ENCODE measurements around the gene CD22. TPM values are rescaled to one million over a fixed set of nuclear protein-coding genes. Genes with fewer than 3 reads are reported as not detected.

Gene CD22
- total RNA-seq, 1 experiment from 2014 or later = not detected

DNA sequence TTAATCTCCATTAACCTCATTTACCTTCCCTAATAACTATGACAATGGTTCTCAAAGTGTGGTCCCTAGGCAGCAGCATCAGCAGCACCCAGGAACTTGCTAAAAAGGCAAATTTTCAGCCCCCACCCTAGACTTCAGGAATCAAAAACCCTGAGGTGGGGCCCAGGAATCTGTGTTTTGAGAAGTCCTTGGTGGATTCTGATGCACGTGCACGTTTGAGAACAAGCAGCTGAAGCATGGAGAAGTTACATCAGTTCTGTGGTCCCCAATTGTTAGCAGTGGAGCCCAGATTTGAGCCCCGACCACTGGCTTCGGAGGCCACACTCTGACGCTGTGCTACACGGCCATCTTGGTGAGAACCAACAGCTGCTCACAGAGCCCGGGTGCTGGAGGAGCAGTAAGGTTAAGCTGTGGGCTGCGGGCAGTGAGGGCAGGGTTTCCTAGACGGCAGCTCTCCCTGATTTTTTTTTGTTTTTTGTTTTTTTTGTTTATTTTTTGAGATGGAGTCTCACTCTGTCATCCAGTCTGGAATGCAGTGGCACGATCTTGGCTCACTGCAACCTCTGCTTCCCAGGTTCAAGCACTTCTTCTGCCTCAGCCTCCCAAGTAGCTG, 14.0 kb upstream of the CD22 start:
- Histone ChIP-seq H2AFZ (ENCODE audit: low read length) (no peak overlapping the region), H3K9ac (ENCODE audit: extremely low read depth, insufficient read length, low read length) (no peak overlapping the region), H4K20me1 (ENCODE audit: control insufficient read depth, insufficient read depth, insufficient read length) (no peaks in the 10 kb centered on the region), H2BK12ac (ENCODE audit: insufficient read length, low read depth, low read length) (no peak overlapping the region), H3K4me1 (ENCODE audit: insufficient read depth, low read length) (no peaks in the 10 kb centered on the region), H3K79me1 (ENCODE audit: insufficient read depth, low read depth, low read length, poor library complexity, severe bottlenecking) (no peaks in the 10 kb centered on the region), H2BK120ac (ENCODE audit: low read depth, low read length, poor library complexity, severe bottlenecking) (no peak overlapping the region), H3K56ac (ENCODE audit: insufficient read length, low read depth, low read length) (no peak overlapping the region), H3K4ac (ENCODE audit: low read depth, low read length) (no peak overlapping the region), H3K14ac (ENCODE audit: insufficient read depth, low read length) (no peak overlapping the region), H2BK20ac (ENCODE audit: low read depth, low read length, poor library complexity, severe bottlenecking) (no peak overlapping the region), H3K4me2 (ENCODE audit: insufficient read depth, insufficient read length, low read length) (no peak overlapping the region), H2BK5ac (ENCODE audit: insufficient read length, low read length) (no peak overlapping the region), H3K27ac (ENCODE audit: insufficient read length, low read depth, low read length) (no peak overlapping the region), H3K23me2 (ENCODE audit: insufficient read length, low read depth, low read length, poor library complexity, severe bottlenecking) (no peaks in the 10 kb centered on the region), H4K5ac (ENCODE audit: insufficient read length, low read depth, low read length) (no peak overlapping the region), H3K79me2 (ENCODE audit: insufficient read depth, low read length) (no peaks in the 10 kb centered on the region), H3K23ac (ENCODE audit: insufficient read length, low read depth, low read length) (no peak overlapping the region), H4K91ac (ENCODE audit: insufficient read length, low read depth, low read length) (no peak overlapping the region), H4K8ac (replicated peaks; ENCODE audit: insufficient read length, low read depth, low read length) (no peak overlapping the region), H3T11ph (ENCODE audit: low read length) (no peak overlapping the region), H2AK5ac (ENCODE audit: insufficient read length, low read length) (no peak overlapping the region), H2BK15ac (ENCODE audit: low read depth, low read length) (no peak overlapping the region), H3K27me3 (ENCODE audit: insufficient read depth, low read length) (no peaks in the 10 kb centered on the region), H3K9me3 (ENCODE audit: control insufficient read depth, low read depth, low read length) (no peaks in the 10 kb centered on the region), H3K18ac (ENCODE audit: insufficient read length, low read depth, low read length) (no peak overlapping the region)
- H3K9me3 Mint-ChIP-seq = no peaks in the 10 kb centered on the region
- H3K27ac Mint-ChIP-seq = no peak overlapping the region
- TF ChIP-seq, protein P1, sequence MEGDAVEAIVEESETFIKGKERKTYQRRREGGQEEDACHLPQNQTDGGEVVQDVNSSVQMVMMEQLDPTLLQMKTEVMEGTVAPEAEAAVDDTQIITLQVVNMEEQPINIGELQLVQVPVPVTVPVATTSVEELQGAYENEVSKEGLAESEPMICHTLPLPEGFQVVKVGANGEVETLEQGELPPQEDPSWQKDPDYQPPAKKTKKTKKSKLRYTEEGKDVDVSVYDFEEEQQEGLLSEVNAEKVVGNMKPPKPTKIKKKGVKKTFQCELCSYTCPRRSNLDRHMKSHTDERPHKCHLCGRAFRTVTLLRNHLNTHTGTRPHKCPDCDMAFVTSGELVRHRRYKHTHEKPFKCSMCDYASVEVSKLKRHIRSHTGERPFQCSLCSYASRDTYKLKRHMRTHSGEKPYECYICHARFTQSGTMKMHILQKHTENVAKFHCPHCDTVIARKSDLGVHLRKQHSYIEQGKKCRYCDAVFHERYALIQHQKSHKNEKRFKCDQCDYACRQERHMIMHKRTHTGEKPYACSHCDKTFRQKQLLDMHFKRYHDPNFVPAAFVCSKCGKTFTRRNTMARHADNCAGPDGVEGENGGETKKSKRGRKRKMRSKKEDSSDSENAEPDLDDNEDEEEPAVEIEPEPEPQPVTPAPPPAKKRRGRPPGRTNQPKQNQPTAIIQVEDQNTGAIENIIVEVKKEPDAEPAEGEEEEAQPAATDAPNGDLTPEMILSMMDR (conservative IDR thresholded peaks at IDR 0.05) = no peak
- no peak overlapping the region for H3K4me3 Mint-ChIP-seq
- DNase-seq = no peak
- no peaks in the 10 kb centered on the region for H3K36me3 Mint-ChIP-seq (ENCODE audit: insufficient read depth in 1 of 3, low read depth in 3 of 3)
- no peaks in the 10 kb centered on the region for H3K4me1 Mint-ChIP-seq
- no peaks in the 10 kb centered on the region; the same call in 1 of the 2 replicates for H3K27me3 Mint-ChIP-seq (ENCODE audit: low read depth)
- WGBS (ENCODE audit: extremely low coverage, insufficient read length, low lambda C conversion rate) = no CpG with 5 or more reads among the region's 10 CpGs

All from H9 (cell line).